ENCODE measurements around the gene EBI3.
"Not testable (repeated sequence)": the region's sequence is repeated elsewhere in the genome, so short reads cannot be mapped to it uniquely, and the experiment has no call there.

The EBI3 gene

DNA sequence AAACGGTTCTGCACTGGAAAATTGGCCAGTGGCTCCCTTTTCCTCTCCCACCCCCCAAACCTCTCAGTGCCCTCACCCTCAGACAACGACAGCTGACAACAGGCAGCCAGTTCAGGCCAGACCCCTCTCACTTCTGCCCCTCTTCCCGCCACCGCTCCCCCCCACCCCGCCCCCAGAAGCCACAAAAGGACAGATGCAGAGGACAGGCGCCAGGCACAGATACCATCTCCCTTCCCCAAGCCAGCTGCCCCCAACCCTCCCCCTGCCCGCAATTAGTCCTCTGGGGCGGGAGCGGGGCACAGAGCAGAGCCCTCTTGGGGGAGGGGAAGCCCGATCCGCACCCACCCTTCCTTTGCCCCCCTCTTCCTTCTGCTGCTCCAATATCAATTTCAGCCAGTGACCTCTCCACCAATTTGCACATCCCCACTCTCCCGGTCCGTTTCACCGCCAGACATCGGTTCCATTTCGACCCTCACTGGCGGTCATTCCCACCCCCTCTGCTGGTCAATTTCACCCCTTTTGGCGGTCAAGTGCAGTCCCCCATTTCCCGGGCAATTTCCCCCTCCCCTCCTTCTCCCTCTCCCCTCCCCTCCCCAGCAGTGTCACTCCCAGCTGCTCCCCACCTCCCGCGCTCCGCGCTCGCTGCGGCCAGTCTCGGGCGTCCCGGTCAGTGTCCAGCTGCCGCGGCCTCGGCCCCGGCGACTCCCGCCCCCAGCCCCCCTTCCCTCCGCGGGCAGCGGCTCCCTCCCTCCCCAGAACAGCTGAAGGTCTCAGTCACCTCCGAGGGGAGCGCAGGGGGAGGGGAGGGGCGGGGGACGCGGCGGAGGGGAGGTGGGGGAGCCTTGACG, 49.3 kb downstream of the EBI3 start, which contains the start of gene SHD:
SHD (plus strand) TSS at position 848 of the 848 bp plus-strand sequence. CDS start 798 bp downstream, outside the sequence.
- no peak for DNase-seq (ENCODE audit: low read depth in 2 of 2)

DNA sequence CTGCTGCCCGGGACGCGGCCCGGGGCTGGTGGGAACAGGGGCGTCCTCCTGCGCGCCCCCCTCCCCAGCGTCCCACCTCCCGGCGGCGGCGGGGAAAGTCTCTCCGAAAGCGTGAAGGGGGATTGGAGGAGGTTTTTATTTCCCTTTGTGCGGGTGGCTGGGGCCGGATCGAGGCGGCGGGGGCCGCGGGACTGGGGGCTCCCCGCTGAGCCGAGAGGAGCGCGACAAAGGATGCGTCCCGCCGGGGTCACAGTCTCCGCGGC, 49.9 kb downstream of the EBI3 start:
- DNase-seq (ENCODE audit: low read depth in 2 of 2): no peak

DNA sequence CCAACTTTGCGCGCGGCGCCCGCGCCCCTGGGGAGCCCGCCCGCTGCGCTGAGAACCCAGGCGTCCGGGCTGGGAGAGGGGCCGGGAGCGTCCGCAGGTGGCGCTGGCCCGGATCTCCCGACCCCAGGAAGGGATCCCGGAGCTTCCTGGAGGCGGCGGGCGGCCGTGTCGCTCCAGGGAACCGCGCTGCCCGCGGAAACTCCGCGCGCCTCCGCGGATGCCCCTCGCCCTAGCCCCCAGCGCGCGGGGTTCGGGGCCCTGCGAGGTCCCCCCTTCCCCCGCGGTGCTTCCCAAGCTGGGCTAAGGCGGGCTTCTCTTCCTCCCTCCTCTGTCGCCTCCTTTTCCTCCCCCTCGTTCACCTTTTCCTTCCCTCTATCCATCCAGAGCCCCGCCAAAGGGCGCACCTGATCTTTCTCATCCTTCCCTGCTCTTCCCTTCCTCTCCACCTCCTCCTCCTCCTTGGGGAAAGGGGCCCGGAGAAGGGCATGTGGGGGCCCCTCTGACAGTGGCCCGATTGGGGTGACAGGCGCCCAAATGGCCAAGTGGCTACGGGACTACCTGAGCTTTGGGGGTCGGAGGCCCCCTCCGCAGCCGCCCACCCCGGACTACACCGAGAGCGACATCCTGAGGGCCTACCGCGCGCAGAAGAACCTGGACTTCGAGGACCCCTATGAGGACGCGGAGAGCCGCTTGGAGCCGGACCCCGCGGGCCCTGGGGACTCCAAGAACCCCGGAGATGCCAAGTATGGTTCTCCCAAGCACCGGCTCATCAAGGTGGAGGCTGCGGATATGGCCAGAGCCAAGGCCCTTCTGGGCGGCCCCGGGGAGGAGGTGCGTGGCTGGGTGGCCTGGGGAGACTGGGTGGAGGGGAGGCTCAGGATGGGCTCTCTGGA, 50.5 kb downstream of the EBI3 start:
- DNase-seq (ENCODE audit: low read depth in 2 of 2): no peak

DNA sequence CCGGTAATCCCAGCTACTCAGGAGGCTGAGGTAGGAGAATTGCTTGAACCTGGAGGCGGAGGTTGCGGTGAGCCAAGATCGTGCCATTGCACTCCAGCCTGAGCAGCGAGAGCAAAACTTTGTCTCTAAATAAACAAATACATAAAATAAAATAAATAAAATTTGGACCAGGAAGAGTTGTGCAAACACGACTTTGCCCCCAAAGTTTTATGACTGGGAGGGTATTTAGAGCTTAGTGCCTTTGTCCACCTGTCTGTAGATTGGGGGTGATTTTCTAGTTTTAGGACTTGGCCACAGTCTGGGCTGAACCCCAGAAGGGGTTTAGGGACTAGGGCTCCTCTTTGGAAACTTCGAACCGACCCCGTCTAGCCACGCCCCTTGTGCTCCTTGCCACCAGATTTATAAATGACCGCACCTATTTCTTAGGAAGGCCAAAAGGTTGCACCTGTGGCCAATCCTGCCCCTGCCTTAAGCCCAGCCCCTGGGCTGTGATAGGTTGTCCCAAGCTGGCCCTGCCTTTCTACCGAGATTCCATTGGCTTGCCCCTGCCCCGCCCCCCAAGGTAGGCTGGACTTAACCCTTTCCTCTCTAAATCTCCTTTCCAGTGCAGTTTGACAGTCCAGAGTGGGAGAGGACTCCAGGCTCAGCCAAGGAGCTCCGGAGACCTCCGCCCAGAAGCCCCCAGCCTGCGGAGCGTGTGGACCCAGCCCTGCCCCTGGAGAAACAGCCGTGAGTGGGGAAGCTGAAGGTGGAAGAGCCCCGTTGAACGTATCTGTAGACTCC, 55.0 kb downstream of the EBI3 start:
- no peak for DNase-seq (ENCODE audit: low read depth in 2 of 2)

DNA sequence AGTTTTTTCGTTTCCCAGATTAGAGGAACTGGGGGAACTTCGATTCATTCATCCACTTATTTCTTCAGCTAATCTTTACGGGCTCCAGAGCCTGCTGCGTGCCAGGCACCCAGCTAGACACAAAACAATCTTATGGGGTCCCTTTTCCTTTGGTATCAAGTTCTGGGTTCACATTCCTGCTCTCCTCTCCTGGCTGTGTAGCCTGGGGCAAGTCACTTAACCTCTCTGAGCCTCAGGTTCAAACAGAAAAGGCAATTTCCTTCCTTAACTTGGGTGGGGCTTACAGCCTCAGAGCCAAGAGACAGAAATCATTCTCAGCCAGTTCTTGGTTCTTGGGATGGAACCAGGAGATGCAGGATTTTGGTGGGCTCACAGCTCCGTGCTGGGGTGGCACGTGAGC, 55.7 kb downstream of the EBI3 start:
- no peak for DNase-seq (ENCODE audit: low read depth in 2 of 2)

DNA sequence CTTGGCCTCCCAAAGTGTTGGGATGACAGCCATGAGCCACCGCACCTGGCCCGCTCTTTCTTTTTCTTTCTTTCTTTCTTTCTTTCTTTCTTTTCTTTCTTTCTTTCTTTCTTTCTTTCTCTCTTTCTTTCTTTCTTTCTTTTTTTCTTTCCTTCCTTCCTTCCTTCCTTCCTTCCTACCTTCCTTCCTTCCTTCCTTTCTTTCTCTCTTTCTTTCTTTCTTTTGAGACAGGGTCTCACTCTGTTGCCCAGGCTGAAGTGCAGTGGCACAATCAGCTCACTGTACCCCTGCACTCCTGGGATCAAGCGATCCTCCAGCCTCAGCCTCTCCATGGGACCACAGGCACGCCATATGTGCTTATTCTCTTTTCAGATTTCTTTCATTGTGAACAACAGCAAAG, 56.8 kb downstream of the EBI3 start:
- DNase-seq (ENCODE audit: low read depth in 2 of 2): not testable (repeated sequence)
